Activated effector memory CD4-positive, alpha-beta T cell treated with anti-CD3 and anti-CD28 coated beads, Interleukin-2, amount 50 U/mL, for 16 hours (primary cell): ENCODE data around the gene CYREN.
"Not testable (repeated sequence)": the region's sequence is repeated elsewhere in the genome, so short reads cannot be mapped to it uniquely, and the experiment has no call there.

Experiments used
- DNase-seq: peaks from one replicate; pipeline ENCODE4 v3.0.0-alpha.2; 2020

CYREN gene

GRCh38 chr7:135158141-135158655, 12.3 kb downstream of the CYREN start:
- no peak for DNase-seq

- no peak for DNase-seq
Measured at GRCh38 chr7:135156290-135156689, 14.2 kb downstream of the CYREN start.

GRCh38 chr7:135154734-135155133, 15.8 kb downstream of the CYREN start:
- DNase-seq: no peak

- no peak for DNase-seq
Measured at GRCh38 chr7:135152442-135152841, 18.1 kb downstream of the CYREN start.

- no peak for DNase-seq
Measured at GRCh38 chr7:135151533-135151932, 19.0 kb downstream of the CYREN start.

GRCh38 chr7:135151132-135151531, 19.4 kb downstream of the CYREN start:
- no peak for DNase-seq

- DNase-seq: no peak
Measured at GRCh38 chr7:135150072-135150782, 20.3 kb downstream of the CYREN start.

- peak; percentile 84 for DNase-seq
Measured at GRCh38 chr7:135147899-135148721, 22.4 kb downstream of the CYREN start, which contains the start of gene TMEM140. Gene TMEM140, plus strand, starts transcription at chr7:135148072. Its CDS starts 16,370 bp downstream, at chr7:135164442.

GRCh38 chr7:135147341-135147898, 23.1 kb downstream of the CYREN start:
- DNase-seq: no peak

- no peak for DNase-seq
Measured at GRCh38 chr7:135143885-135144668, 26.4 kb downstream of the CYREN start.

GRCh38 chr7:135129579-135129978, 40.9 kb downstream of the CYREN start:
- DNase-seq: no peak

GRCh38 chr7:135128931-135129330, 41.6 kb downstream of the CYREN start:
- DNase-seq: no peak

GRCh38 chr7:135124631-135125030, 45.9 kb downstream of the CYREN start:
- DNase-seq: not testable (repeated sequence)

GRCh38 chr7:135121868-135122267, 48.6 kb downstream of the CYREN start:
- no peak for DNase-seq

GRCh38 chr7:135117096-135117495, 53.4 kb downstream of the CYREN start:
- no peak for DNase-seq
